Type B pancreatic cell (in vitro differentiated cells): ENCODE data around the gene EBF3. TPM values are rescaled to one million over a fixed set of nuclear protein-coding genes. Genes with fewer than 3 reads are reported as not detected.
A peak's percentile ranks its signal among the peaks of the same experiment; 100 is the strongest.

Experiments
- DNase-seq: peaks from one replicate; pipeline ENCODE4 v3.0.0; 2021; ENCODE audit warnings: mixed read lengths; ENCODE audit not compliant: unreplicated experiment; ENCODE audit errors: extremely low spot score
- H3K27ac Mint-ChIP-seq: 2 replicates; pipeline ENCODE4 v1.8.0; 2021; ENCODE audit warnings: mild to moderate bottlenecking, mixed read lengths
- H3K27me3 Mint-ChIP-seq: 2 replicates; pipeline ENCODE4 v1.8.0; 2021; ENCODE audit warnings: mixed read lengths
- H3K36me3 Mint-ChIP-seq: 2 replicates; pipeline ENCODE4 v1.8.0; 2021; ENCODE audit warnings: mixed read lengths
- H3K4me1 Mint-ChIP-seq: one replicate; pipeline ENCODE4 v1.8.0; 2021; ENCODE audit warnings: mixed read lengths; ENCODE audit not compliant: unreplicated experiment
- H3K4me3 Mint-ChIP-seq: 2 replicates; pipeline ENCODE4 v1.8.0; 2021; ENCODE audit warnings: mild to moderate bottlenecking, mixed read lengths
- H3K9me3 Mint-ChIP-seq: 2 replicates; pipeline ENCODE4 v1.8.0; 2021; ENCODE audit warnings: mixed read lengths
- CTCF ChIP-seq: fragments of 200-600 bp; sonication (generic); conservative IDR thresholded peaks from 2 replicates; pipeline ENCODE4 v1.5.0; 2021; ENCODE audit warnings: antibody characterized with exemption, mild to moderate bottlenecking
- total RNA-seq: library from RNA; stranded (reverse); gene quantifications from 2 replicates; pipeline ENCODE4 v1.2.1, GENCODE V29; 2021; ENCODE audit warnings: low replicate concordance

EBF3 gene
- total RNA-seq, 1 donor from 2014 or later, result 26.1 TPM

- no peak for DNase-seq
- H3K4me1 Mint-ChIP-seq, result no peaks in the 10 kb centered on the region
- peaks cover 82% of the 10 kb centered on the region for H3K27me3 Mint-ChIP-seq
These were observed 13.7 kb upstream of the EBF3 start for GRCh38 chr10:129977794-129978193.

GRCh38 chr10:129973674-129974059 is 9.6 kb upstream of the EBF3 start:
- Mint-ChIP-seq H3K27ac (no peak overlapping the region), H3K4me1 (peaks cover 15% of the 10 kb centered on the region), H3K9me3 (no peaks in the 10 kb centered on the region), H3K27me3 (peaks cover 86% of the 10 kb centered on the region), H3K4me3 (peak overlapping the region; percentile 33), H3K36me3 (no peaks in the 10 kb centered on the region)
- no peak for DNase-seq
- TF ChIP-seq CTCF, result no peak

More at GRCh38 chr10:129977794-129978193, 13.7 kb upstream of the EBF3 start:
- Mint-ChIP-seq H3K36me3 (no peaks in the 10 kb centered on the region), H3K27ac (no peak overlapping the region), H3K4me3 (no peak overlapping the region), H3K9me3 (peaks cover 4% of the 10 kb centered on the region)
- TF ChIP-seq CTCF, result no peak

- Mint-ChIP-seq H3K9me3 (no peaks in the 10 kb centered on the region), H3K36me3 (no peaks in the 10 kb centered on the region), H3K27ac (no peak overlapping the region), H3K4me3 (no peak overlapping the region), H3K27me3 (peaks cover 86% of the 10 kb centered on the region), H3K4me1 (peaks cover 15% of the 10 kb centered on the region)
- peak; percentile 65 for DNase-seq
- no peak for TF ChIP-seq CTCF
These were observed 9.0 kb upstream of the EBF3 start for GRCh38 chr10:129972966-129973673.

- peaks cover 15% of the 10 kb centered on the region for H3K4me1 Mint-ChIP-seq
- H3K9me3 Mint-ChIP-seq, result no peaks in the 10 kb centered on the region
- H3K27me3 Mint-ChIP-seq, result peaks cover 85% of the 10 kb centered on the region
- peak; percentile 66 for DNase-seq
- H3K27ac Mint-ChIP-seq, result no peak overlapping the region
- TF ChIP-seq CTCF, result no peak
- no peaks in the 10 kb centered on the region for H3K36me3 Mint-ChIP-seq
- peak overlapping the region; percentile 78 for H3K4me3 Mint-ChIP-seq
These were observed 8.3 kb upstream of the EBF3 start for GRCh38 chr10:129972145-129972965.

- H3K27me3 Mint-ChIP-seq, result peaks cover 79% of the 10 kb centered on the region
- H3K4me3 Mint-ChIP-seq, result peak overlapping the region; percentile 78
- TF ChIP-seq CTCF, result peak; percentile 72
- DNase-seq, result peak; percentile 80
- peaks cover 16% of the 10 kb centered on the region for H3K4me1 Mint-ChIP-seq
- no peaks in the 10 kb centered on the region for H3K36me3 Mint-ChIP-seq
- no peaks in the 10 kb centered on the region for H3K9me3 Mint-ChIP-seq
- H3K27ac Mint-ChIP-seq, result no peak overlapping the region
These were observed 7.5 kb upstream of the EBF3 start for GRCh38 chr10:129971381-129972144.
